GM10847 (cell line): ENCODE data around the gene ZW10.

ENCODE experiments used
- POLR2A ChIP-seq: IDR thresholded peaks from 2 replicates; pipeline ENCODE4 v1.6.1; 2011; ENCODE audit not compliant: insufficient read length; ENCODE audit errors: extremely low read depth

ZW10 gene

DNA sequence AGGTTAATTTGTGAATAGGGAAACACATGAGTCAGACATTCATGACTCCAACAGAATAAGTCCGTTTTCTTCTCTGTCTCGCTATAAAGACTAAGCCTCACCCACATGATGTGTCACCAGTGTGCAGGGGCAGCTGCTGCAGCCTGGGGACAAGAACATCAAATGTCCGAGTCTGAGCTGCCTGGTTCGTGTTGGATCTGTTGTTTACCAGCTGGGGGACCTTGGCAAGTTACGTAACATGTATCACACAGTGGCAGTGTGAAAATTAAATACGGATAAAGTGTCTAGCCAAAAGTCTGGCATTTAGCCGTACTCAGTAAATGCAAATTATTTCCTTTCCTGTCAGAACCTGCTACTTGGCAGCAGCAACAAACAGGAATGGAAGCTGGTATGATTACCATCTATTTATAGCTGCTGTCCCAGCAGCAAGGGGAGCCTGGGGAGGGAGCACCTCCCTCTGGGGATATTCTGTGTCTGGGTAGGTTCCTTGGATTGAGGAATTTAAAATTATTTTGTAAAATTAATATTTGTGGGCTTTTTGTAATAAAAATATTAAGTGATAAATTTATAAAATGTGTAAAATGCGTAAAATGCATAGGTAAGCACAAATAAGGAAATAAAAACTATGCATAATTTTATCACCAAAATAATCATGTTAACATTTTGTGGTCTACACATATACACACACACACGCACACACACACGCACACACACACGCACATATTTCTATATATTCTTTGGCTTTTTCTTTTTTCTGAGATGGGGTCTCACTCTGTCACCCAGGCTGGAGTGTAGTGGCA lies 4.8 kb upstream of the ZW10 start:
- TF ChIP-seq POLR2A: no peak

DNA sequence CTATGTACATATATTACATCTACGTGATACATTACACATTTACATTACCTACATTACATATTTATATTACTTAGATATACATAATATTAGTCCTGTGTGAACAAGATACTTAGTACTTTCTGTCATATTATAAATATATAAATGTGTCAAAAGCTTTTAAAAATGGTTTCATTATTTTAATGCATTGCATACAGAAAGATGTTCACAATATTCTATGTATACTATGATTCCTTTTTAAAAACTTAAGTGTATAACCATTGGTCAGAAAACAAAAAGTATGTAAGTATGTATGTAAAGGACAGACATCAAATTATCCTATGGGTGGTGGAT lies 647 bp upstream of the ZW10 start:
- TF ChIP-seq POLR2A: no peak

DNA sequence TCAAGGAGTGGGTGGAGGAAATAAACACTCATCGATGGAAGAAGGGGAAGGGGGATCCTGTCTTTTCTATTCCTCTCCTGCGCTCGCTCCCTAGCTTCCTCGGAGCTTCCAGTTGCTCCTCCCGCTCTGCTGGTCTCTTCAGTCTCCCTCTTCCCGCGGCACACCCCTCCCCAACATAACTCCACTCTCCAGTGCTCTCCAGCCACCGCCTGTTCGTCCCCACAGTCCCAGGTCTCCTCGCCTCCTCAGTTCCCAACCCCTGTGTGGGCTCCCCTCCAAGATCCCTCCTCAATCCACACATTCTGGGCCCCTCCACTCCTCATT lies 438 bp downstream of the ZW10 start:
- TF ChIP-seq POLR2A: no peak

DNA sequence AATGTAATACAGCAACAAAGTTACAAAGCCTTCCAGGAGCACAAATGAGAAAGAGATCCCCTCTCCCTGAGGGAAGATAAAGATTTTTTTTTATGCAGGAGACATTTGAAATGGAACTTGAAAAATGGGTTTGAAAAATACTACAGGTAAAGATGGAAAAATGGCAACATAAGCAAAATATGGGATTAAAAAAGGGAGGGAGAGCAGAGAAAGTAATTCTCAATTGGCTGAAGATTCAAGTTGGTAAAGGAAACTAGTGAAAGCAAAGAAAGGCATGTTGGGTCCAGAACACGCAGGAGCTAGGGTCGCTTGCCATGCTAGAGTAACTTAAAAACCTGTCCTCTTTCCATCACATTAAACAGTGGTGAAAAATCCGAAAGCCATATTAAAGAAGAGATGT lies 1.5 kb downstream of the ZW10 start:
- TF ChIP-seq POLR2A: no peak

DNA sequence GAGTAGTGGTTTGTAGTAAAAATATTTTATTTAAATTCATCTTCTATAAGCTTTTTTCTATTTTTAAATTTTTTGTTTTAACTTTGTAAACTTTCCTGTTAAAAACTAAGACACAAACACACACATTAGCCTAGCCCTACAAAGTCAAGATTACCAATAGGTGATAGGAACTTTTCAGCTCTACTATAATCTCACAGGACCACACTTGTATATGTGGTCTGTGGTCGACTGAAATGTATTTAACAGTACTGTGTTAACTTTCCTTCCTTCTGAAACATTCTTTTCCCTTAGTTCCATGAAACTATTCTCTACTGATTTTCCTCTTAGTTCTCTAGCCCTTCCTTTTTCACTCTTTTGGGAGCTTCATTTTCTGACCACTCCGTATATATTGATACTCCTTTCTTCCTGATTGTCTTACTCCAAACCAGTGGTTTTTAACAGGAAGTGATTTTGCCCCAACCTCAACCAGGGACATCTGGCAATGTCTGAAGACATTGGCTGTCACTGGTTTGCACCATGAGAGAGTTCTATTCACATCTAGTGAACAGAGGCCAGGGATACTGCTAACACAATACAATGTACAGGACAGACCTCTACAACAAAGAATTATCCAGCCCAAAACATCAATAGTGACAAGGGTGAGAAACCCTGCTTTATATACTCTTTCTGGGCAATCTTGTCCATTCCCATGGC lies 8.8 kb downstream of the ZW10 start:
- TF ChIP-seq POLR2A: no peak

DNA sequence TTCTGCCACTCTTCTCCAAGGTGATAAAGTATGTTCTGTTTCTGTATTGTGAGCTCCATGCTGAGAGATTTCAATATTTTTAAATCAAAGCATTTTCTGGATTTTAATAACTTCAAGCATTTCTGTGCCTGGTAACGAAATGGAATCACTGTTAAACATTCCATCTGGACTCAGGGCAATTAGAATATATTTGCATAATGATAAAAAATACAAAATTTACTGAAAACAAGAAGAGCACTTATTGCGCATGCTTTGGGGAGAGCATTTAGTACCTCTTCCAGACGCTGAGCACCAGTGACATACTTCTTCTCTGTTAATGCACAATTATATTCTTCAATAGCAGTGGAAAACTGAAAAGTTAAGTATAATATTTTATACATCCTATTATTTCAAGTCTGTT lies 13.3 kb downstream of the ZW10 start:
- TF ChIP-seq POLR2A: no peak

DNA sequence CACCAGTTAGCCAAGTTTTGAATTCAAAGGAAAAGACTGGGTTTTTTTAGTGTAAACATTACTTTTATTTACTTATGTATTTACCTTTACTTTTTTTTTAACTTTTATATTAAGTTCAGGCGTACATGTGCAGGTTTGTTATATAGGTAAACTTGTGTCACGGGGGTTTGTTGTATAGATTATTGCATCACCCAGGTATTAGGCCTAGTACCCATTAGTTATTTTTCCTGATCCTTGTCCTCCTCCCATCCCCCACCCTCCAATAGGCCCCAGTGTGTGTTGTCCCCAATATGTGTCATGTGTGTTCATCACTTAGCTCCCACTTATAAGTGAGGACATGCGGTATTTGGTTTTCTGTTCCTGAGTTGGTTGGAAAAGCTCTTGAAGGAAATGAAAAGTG lies 20.6 kb downstream of the ZW10 start:
- TF ChIP-seq POLR2A: no peak

DNA sequence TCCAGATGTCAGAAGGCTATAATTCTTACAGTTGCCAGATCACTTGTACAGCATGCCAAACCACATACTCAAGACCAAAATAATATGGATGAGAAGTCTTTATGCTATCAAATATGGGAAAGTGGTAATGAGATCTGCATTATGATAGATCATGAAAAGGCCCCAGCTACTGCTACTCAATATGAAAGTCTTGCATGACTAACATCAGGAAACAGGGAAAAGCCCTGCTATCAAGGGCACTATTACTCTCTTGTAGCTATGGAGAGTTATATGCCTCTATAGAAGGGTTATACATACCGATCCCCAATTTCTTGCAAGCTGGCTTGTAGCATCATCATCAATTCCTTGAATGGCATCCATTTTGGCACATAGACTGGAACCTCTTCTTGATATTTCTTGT lies 37.2 kb downstream of the ZW10 start:
- TF ChIP-seq POLR2A: no peak

DNA sequence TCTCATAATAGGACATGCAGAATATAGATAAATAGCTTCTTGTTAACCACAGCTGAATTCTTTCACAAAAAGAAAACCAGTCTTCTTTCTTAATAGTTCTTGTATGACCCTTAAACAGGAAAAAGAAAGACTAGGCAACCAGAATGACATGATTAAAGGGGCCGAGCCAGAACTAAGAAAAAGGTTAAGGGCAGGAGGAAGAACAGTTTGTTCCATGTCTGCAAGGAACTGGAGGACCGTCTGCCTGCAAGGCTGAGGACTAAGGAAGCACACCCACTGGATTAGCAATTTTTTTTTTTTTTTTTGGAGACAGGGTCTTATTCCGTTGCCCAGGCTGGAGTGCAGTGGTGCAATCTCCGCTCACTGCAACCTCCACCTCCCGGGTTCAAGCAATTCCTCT lies 41.4 kb downstream of the ZW10 start:
- no peak for TF ChIP-seq POLR2A

DNA sequence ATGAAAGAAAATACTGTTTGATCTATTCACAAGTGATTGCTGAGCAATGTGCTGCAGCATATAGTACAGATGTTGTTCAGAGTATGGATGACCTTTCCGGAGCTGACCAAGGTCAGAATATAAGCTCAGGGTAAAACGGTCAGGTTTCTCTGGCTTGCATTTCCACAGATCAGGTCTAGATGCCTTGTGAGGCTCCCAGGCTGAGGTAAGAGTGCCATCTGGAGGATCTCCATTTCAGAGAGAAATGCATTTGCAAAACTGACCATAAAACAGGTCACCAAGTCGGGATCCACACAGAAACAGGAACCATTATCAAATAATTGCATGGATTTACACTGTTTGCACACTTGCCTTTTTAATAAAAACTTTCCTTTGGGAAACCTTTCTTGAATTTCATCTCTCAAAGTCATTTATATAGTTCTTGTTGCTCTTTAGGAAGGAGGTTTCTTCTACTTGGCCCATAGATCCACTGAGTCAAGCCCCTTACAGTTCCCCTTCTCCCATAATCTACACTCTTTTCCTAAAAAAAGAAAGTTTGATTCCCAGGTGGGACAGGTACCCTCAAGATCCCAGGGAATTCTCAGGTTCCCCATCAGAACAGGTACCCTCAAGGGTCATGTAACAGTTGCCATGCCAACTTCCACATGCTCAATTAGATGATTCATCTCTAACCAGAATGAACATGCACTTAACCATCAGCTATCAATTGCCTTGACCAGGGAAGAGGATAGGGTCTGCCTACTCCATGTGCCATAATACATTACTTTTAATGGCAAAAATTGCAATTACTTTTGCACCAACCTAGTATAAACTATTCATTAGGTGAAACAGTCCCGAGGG lies 42.4 kb downstream of the ZW10 start:
- no peak for TF ChIP-seq POLR2A

DNA sequence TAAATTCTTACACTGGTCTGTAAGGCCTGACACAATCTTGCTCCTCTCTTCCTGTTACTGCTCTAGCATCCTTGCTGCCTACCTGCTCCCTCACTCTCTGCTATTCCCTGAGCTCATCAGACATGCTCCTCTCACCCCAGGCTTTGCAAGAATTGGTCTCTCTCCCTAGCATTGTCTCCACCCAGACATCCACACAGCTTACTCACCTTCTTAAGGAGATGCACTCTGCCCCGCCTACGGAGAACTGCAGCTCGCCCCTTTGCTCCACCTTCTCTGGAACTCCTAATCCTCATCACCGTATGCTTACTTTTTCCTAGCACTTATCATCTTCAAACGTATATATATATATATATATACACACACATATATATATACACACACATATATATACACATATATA lies 44.0 kb downstream of the ZW10 start:
- no peak for TF ChIP-seq POLR2A

DNA sequence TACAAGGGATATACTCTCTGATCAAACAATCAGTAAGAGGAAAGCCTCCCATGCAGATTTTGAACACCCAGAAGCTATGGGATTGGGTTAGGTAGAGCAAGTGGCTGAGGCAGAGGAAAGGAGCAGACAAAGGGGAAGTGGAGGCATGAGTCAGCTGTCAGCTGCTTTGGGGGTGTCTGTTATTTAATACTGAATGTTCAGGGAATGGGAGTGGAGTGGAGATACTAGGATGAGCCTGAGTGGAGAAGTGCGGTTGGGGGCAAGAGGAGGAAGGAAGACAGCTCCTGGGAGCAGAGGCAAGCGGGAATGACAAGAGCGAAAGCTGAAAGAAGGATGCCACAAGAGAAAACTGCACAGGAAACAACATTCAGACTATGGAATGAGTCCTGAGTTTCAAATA lies 44.7 kb downstream of the ZW10 start:
- no peak for TF ChIP-seq POLR2A

DNA sequence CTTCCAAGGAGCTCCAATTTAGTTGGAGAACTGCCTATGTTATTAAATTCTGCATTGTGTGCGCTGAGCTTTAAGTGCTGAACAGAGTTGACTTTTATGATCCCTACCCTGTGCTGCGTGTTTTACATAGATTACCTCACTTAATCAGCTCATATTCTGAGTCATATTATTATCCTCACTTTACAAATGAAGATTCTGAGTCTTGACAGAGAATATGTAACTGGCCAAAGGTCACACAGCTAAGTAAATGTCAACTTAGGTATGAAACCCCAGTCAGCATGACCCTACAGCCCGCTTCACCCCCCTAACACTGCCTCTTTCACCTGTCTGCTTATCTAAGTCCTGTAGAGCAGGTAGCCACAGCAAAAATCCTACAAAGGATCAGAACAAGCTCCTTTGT lies 47.6 kb downstream of the ZW10 start:
- TF ChIP-seq POLR2A: no peak

DNA sequence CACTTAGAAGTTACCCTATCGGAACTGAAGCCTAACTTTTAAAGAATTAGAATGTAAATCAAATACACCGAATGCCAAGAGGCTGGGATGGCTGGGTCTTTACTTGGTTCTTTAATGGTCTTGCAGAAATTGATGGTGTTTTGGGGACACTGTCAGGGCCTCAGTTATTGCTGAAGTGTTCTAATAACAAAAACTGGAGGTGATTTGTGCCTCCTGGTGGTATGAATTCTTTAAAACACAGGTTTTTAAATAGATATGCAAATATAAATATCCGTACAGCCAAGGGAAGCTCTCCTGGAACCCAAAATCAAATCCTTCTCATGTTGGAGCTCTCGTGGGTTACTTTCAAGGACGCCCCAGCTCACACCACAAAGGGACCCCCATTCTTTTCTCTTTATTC lies 48.1 kb downstream of the ZW10 start:
- no peak for TF ChIP-seq POLR2A

DNA sequence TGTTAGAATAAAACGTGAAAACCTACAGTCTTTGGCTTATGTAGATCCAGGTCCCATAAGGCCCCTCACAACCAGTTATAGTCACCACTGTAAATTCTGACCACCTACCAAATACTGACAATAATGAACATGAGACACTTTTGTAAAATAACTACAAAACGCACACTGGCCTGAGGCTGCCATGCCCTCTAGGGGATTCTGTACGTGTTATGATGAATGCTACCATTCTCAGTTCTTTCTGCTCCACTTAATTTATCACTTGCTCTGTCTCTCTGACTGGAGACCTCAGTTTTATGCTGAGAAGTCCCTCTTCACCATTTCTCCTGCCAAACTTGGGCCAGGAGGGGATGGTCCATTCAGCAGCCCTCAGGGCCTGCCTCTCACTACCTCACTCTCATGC lies 48.7 kb downstream of the ZW10 start:
- TF ChIP-seq POLR2A: no peak

DNA sequence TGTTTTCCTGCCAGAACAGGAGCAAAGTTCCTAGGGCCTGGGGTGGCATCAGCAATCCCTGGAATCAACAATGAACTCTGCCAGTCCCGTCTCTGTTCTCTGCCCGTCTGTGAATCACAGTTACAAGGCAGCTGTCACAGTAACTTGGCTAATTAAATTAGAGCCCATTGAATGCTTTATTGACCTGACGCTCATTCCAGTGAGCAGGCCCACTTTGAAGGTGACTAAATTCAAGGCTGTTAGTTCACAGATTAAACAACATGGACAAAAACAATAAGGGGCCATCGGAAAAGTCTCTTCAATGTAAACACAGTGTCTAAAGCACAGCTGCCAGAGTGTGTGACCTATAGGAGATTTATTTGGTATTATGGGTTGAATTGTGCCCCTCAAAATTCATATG lies 49.7 kb downstream of the ZW10 start:
- TF ChIP-seq POLR2A: no peak
